GM19351 (cell line): ENCODE measurements around the gene MAML3.

ENCODE experiments used
- ATAC-seq: cut with Tn5 transposase; IDR thresholded peaks from one replicate; pipeline ENCODE4 v1.9.1; 2021; ENCODE audit warnings: mild to moderate bottlenecking, moderate library complexity; ENCODE audit not compliant: unreplicated experiment

MAML3 gene

GRCh38 chr4:139907001-139907809 lies 246.8 kb downstream of the MAML3 start:
- peak; percentile 77 for ATAC-seq

DNA sequence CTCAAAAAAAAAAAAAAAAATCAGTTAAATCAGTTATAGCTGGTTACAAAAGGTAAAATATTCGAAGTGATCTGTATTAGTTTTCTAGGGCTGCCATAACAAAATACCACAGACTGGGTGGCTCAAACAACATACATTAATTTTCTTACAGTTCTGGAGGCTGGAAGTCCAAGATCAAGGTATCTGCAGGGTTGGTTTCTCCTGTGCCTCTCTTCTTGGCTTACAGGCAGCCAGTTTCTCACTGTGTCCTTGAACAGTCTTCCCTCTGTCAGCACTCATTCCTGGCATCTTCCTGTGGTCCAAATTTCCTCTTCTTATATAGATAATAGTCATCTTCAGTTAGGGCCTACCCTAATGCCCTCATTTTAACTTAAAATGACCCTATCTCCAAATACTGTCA lies 248.5 kb downstream of the MAML3 start:
- ATAC-seq, result no peak

DNA sequence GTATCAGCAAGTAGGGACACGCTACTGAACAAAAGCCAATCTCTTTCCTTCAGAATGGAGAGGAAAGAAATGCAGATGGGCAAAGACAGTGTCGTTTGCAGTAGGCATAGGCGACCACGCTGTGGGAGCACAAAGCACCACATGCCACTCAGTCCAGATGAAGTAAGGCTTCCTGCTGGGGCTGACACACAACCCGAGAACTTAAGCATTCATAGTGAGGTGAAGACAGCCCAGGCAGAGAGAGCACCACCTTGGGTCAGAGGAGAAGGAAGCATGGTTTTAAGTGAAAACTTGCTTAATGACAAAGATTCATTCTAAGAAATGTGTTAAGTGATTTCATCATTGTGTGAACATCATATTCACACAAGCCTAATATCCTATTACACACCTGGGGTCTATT lies 249.6 kb downstream of the MAML3 start:
- ATAC-seq, result no peak

GRCh38 chr4:139903845-139904244 lies 250.1 kb downstream of the MAML3 start:
- no peak for ATAC-seq

GRCh38 chr4:139902321-139903320 lies 251.4 kb downstream of the MAML3 start:
- no peak for ATAC-seq

DNA sequence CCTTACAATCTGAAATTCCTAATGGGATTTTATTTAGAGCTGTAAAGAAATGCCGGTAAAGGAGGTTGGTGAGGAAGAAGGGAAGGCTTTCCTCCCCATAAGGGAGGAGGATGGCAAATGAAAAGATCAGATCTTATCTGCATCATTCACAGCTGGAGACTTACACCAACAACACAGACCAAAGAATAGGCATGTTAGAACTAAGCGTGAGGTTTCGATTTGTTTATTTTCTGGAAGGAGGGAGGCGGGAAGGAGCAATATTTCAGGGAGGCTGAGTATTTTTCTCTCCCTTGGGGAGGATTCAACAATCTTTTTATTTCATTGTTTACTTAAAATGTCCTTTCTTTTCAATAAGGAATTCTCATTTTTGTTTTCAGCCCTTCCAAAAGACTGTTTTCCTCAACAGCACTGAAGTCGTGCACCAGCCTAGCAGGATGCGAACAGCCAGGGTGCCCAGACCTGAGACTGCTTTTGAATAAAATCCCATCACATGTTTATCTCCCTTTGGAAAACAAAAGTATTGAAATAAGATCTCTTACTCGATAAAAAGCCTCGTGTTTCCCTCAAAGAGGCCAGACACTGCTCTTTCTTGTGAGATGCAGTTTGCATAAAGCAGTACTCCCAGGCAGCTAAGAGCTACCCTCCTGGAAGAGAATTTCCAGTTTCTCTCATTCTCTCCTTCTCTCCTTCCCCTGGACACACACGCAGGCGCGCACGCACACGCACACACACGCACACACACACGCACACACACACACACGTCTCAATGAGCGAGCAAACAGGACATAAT lies 252.3 kb downstream of the MAML3 start:
- ATAC-seq, result no peak

GRCh38 chr4:139900964-139901376 lies 253.0 kb downstream of the MAML3 start:
- ATAC-seq, result no peak

DNA sequence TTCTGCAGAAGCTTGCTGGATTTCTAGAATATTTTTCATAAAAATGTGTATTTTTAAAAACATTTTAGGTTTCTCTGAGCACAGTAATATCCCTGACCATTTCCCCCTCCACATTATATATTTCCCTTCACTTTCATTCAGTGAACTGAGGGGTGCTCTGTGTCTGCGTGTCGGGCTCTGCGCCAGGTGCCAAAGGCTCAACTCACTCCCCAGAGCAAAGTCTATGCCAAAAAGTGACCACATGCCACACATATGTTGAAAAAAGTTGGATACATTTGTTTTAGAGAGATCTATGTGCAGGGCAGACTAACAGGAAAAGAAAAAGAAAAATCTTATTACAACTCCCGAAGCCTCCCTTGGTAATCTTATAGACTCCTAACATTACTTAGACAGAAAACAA lies 254.6 kb downstream of the MAML3 start:
- no peak for ATAC-seq

GRCh38 chr4:139898293-139898692 lies 255.7 kb downstream of the MAML3 start:
- peak; percentile 64 for ATAC-seq

GRCh38 chr4:139896091-139896604 lies 257.8 kb downstream of the MAML3 start:
- ATAC-seq, result no peak

- ATAC-seq, result no peak
Measured at GRCh38 chr4:139893801-139894200, 260.2 kb downstream of the MAML3 start.

DNA sequence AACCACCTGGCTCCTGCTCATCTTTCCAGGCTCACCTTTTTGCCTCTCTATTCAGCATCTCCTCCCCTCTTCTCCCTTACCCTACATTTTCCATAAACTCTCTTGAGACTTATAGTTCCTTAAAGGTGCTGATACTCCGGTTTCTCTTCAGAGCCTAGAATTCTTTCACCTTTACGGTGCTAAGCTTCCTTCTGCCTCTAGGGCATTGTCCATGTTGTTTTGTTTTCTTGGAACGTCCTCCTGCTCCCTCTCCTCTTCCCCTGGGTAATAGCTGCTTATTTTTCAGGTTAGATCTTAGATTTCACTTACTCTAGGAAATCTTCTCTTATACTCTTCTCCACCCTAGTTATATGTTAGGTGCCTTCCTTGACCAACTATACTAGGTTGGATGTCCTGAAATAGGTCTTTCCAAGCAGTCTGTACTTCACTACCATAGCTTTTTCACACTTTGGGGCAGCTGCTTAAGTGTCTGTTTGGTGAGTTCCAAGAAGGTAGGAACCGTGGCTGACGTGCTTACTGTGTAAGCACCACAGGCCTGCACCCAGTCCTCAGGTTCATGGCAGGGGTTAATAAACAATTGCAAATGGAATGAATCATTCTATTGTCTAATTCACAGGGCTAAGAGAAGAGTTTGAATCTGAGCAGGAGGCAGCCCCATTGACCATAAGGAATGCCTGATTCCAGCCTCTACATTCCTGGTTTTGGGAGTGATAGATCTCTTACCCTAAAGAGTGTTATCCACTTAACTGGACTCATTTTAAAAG lies 260.8 kb downstream of the MAML3 start:
- ATAC-seq, result no peak

- ATAC-seq, result no peak
Measured at GRCh38 chr4:139890816-139891215, 263.2 kb downstream of the MAML3 start.

- ATAC-seq, result no peak
Measured at GRCh38 chr4:139889901-139890300, 264.1 kb downstream of the MAML3 start.

- no peak for ATAC-seq
Measured at GRCh38 chr4:139889264-139889663, 264.7 kb downstream of the MAML3 start.

GRCh38 chr4:139887962-139888735 lies 265.8 kb downstream of the MAML3 start:
- peak; percentile 84 for ATAC-seq

GRCh38 chr4:139887376-139887802 lies 266.6 kb downstream of the MAML3 start:
- ATAC-seq, result no peak

GRCh38 chr4:139886798-139887197 lies 267.2 kb downstream of the MAML3 start:
- ATAC-seq, result no peak

DNA sequence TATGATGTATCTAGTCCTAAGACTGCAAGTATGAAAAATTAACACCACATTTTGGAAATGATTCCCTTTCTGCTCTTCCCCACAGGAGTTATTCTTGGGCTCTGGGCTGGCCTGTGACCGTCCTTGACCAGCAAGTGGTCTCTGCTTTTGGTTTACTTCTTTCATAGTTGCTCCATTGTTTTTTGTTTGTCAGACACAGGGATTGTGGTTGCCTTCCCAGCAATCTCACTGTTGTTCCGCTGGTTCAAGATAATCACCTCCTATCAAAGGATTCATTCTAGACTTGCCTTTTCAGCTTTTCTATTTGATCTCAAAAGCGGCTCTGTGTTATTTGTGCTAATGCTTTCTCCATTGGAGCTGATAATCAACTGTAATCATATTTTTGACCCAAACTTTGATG lies 269.5 kb downstream of the MAML3 start:
- no peak for ATAC-seq
